Dendritic cell treated with granulocyte-macrophage colony-stimulating factor and Interleukin-4, amounts not matched to agents 40 ng/mL and 50 ng/mL, for 4 days (primary cell): ENCODE results near the gene TACC2.
"Not testable (repeated sequence)": the region's sequence is repeated elsewhere in the genome, so short reads cannot be mapped to it uniquely, and the experiment has no call there.

Experiments
- H3K27ac Mint-ChIP-seq: one replicate; pipeline ENCODE4 v1.8.0; 2022; ENCODE audit warnings: mild to moderate bottlenecking, mixed read lengths
- H3K27me3 Mint-ChIP-seq: one replicate; pipeline ENCODE4 v1.8.0; 2022; ENCODE audit warnings: mild to moderate bottlenecking, mixed read lengths
- H3K36me3 Mint-ChIP-seq: one replicate; pipeline ENCODE4 v1.8.0; 2022; ENCODE audit warnings: low read depth, mixed read lengths
- H3K4me1 Mint-ChIP-seq: one replicate; pipeline ENCODE4 v1.8.0; 2022; ENCODE audit warnings: low read depth, mixed read lengths
- H3K4me3 Mint-ChIP-seq: one replicate; pipeline ENCODE4 v1.8.0; 2022; ENCODE audit warnings: mild to moderate bottlenecking, moderate library complexity, mixed read lengths
- H3K9me3 Mint-ChIP-seq: one replicate; pipeline ENCODE4 v1.8.0; 2022; ENCODE audit warnings: mixed read lengths
- intact Hi-C: fragments of 100-400 bp; cut with micrococcal nuclease; formaldehyde crosslinking; loops from one replicate; pipeline ENCODE4 v1.15.0; 2022

TACC2 gene

DNA sequence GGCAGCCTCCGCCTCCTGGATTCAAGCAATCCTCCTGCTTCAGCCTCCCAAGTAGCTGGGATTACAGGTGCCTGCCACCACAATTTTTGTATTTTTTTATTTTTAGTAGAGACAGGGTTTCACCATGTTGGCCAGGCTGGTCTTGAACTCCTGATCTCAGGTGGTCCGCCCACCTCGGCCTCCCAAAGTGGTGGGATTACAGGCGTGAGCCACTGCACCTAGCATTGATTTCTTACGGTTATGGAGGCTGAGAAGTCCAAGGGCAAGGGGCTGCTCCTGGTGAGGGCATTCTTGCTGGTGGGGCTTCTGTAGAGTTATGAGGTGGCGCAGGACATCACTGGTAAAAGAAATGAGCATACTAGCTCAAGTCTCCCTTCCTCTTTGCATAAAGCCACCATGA, 86.9 kb downstream of the TACC2 start:
- H3K36me3 Mint-ChIP-seq, H3K4me1 Mint-ChIP-seq, H3K4me3 Mint-ChIP-seq, H3K9me3 Mint-ChIP-seq, H3K27me3 Mint-ChIP-seq, H3K27ac Mint-ChIP-seq, intact Hi-C loops: not testable (repeated sequence)

DNA sequence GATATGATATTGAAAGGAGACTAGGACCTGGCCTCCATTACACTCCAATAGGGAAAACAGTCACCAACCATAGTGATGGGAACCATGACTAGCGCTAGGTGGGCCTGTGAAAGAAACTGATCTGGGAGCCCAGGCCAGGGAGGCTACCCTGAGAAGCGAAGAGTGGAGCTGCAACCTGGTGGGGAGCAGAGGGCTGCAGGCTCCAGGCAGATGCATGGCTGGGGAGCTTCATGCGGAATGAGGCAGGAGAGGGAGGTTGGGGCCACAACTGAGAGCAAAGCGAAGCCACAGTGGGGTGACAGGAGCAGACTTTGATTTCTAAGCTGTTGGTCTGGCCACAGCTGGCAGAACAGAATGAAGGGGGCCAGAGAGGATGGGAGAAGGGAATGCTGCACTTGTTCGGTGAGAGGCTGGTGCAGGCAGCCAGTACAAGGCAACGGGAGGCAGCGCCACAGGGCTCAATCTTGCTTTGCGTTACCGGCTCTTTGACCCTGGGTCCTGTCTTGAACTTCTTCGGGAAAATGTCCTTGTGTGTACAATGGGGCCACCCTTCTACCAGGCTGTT, 88.4 kb downstream of the TACC2 start:
- Mint-ChIP-seq H3K36me3 (no peaks in the 10 kb centered on the region), H3K4me3 (no peak overlapping the region), H3K27ac (no peak overlapping the region), H3K27me3 (no peaks in the 10 kb centered on the region), H3K9me3 (no peaks in the 10 kb centered on the region), H3K4me1 (no peaks in the 10 kb centered on the region)
- intact Hi-C loops = no loop called here

DNA sequence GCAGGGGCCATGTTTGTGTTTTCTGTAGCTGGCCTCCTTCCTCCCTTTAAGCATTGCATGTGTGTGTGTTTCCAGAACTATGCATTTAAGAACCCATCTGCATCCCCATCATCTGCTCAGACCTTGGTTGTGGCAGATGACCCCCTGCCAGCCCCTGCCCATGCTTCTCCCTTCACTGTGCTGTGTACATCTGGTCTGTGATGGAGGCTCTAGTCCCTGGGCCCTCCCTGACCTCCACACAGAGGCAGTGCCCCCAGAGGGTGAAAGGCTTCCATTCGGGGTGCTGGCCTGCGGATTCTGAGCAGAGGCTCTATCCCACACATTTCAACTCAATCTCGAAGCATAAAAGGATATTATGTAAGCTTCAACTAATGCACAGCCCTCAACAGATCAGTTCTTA, 89.4 kb downstream of the TACC2 start:
- intact Hi-C loops = no loop called here
- no peak overlapping the region for H3K27ac Mint-ChIP-seq
- H3K4me1 Mint-ChIP-seq = no peaks in the 10 kb centered on the region
- no peaks in the 10 kb centered on the region for H3K36me3 Mint-ChIP-seq
- no peaks in the 10 kb centered on the region for H3K27me3 Mint-ChIP-seq
- no peaks in the 10 kb centered on the region for H3K9me3 Mint-ChIP-seq
- H3K4me3 Mint-ChIP-seq = no peak overlapping the region

DNA sequence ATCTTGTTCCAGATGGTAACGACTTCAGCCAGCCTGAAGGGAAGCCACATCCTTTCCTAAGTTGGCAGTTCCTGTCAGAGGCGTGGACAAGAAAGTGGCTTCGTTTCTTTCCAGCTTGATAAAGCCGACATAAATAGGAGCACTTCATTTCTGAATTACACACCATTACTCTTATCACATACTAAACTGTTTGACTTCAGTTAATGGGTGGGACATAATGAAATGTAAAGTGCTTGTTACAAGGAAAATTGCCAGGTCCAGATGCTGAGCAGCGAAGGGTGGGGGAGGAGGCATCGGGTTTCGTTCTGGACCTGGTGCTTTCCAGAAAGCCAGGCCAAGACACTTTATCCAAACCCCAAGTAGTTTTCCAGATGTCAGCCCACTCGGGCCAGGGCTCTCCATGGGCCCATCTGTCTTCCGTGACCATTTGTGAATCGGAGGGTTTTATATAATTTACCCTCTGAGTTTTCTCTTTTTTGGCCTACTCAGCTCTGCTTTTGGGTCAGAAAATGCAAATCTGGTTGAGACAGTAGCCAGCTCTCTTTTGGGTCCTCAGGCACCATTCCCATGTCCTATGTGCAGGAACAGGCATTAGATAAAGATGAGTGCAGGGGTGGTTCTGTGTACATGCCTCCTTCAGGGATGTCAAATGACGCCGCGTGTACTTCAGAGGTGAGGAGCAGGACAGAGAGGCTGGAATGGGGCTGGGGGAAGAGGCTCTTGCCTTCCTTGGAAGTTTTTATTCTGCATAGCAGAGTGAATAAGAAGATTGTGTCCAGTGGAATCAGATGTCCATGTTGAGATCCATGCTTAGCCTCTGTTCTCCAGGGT, 90.2 kb downstream of the TACC2 start:
- H3K36me3 Mint-ChIP-seq = no peaks in the 10 kb centered on the region

DNA sequence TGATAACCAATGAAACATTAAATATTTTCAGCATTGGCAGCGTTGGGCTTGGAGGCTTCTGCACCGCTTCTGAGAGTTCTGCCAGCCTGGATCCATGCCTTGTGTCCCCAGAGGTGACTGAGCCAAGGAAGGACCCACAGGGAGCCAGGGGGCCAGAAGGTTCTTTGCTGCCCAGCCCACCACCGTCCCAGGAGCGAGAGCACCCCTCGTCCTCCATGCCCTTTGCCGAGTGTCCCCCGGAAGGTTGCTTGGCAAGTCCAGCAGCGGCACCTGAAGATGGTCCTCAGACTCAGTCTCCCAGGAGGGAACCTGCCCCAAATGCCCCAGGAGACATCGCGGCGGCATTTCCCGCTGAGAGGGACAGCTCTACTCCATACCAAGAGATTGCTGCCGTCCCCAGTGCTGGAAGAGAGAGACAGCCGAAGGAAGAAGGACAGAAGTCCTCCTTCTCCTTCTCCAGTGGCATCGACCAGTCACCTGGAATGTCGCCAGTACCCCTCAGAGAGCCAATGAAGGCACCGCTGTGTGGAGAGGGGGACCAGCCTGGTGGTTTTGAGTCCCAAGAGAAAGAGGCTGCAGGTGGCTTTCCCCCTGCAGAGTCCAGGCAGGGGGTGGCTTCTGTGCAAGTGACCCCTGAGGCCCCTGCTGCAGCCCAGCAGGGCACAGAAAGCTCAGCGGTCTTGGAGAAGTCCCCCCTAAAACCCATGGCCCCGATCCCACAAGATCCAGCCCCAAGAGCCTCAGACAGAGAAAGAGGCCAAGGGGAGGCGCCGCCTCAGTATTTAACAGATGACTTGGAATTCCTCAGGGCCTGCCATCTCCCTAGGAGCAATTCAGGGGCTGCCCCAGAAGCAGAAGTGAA, 93.9 kb downstream of the TACC2 start:
- H3K27me3 Mint-ChIP-seq = no peaks in the 10 kb centered on the region
- no peak overlapping the region for H3K4me3 Mint-ChIP-seq
- no peaks in the 10 kb centered on the region for H3K9me3 Mint-ChIP-seq
- H3K4me1 Mint-ChIP-seq = no peaks in the 10 kb centered on the region
- H3K36me3 Mint-ChIP-seq = no peaks in the 10 kb centered on the region
- no peak overlapping the region for H3K27ac Mint-ChIP-seq
- intact Hi-C loops = no loop called here

More for the DNA sequence above, 90.2 kb downstream of the TACC2 start:
- H3K4me1 Mint-ChIP-seq = no peaks in the 10 kb centered on the region
- no peaks in the 10 kb centered on the region for H3K27me3 Mint-ChIP-seq
- no peaks in the 10 kb centered on the region for H3K9me3 Mint-ChIP-seq
- no peak overlapping the region for H3K27ac Mint-ChIP-seq
- no peak overlapping the region for H3K4me3 Mint-ChIP-seq
- intact Hi-C loops = no loop called here

DNA sequence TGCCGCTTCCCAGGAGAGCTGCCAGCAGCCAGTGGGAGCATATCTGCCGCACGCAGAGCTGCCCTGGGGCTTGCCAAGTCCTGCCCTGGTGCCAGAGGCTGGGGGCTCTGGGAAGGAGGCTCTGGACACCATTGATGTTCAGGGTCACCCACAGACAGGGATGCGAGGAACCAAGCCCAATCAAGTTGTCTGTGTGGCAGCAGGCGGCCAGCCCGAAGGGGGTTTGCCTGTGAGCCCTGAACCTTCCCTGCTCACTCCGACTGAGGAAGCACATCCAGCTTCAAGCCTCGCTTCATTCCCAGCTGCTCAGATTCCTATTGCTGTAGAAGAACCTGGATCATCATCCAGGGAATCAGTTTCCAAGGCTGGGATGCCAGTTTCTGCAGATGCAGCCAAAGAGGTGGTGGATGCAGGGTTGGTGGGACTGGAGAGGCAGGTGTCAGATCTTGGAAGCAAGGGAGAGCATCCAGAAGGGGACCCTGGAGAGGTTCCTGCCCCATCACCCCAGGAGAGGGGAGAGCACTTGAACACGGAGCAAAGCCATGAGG, 94.6 kb downstream of the TACC2 start:
- no peak overlapping the region for H3K4me3 Mint-ChIP-seq
- H3K9me3 Mint-ChIP-seq = no peaks in the 10 kb centered on the region
- no peaks in the 10 kb centered on the region for H3K4me1 Mint-ChIP-seq
- intact Hi-C loops = no loop called here
- H3K27ac Mint-ChIP-seq = no peak overlapping the region
- H3K36me3 Mint-ChIP-seq = no peaks in the 10 kb centered on the region
- H3K27me3 Mint-ChIP-seq = no peaks in the 10 kb centered on the region

DNA sequence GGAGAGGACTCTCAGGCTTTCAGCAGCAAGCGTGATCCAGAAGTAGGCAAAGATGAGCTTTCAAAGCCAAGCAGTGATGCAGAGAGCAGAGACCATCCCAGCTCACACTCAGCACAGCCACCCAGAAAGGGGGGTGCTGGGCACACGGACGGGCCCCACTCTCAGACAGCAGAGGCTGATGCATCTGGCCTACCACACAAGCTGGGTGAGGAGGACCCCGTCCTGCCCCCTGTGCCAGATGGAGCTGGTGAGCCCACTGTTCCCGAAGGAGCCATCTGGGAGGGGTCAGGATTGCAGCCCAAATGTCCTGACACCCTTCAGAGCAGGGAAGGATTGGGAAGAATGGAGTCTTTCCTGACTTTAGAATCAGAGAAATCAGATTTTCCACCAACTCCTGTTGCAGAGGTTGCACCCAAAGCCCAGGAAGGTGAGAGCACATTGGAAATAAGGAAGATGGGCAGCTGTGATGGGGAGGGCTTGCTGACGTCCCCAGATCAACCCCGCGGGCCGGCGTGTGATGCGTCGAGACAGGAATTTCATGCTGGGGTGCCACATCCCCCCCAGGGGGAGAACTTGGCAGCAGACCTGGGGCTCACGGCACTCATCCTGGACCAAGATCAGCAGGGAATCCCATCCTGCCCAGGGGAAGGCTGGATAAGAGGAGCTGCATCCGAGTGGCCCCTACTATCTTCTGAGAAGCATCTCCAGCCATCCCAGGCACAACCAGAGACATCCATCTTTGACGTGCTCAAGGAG, 95.5 kb downstream of the TACC2 start:
- no peaks in the 10 kb centered on the region for H3K9me3 Mint-ChIP-seq
- no peaks in the 10 kb centered on the region for H3K27me3 Mint-ChIP-seq
- no peaks in the 10 kb centered on the region for H3K36me3 Mint-ChIP-seq
- H3K27ac Mint-ChIP-seq = no peak overlapping the region
- no peaks in the 10 kb centered on the region for H3K4me1 Mint-ChIP-seq
- H3K4me3 Mint-ChIP-seq = no peak overlapping the region
- intact Hi-C loops = no loop called here

DNA sequence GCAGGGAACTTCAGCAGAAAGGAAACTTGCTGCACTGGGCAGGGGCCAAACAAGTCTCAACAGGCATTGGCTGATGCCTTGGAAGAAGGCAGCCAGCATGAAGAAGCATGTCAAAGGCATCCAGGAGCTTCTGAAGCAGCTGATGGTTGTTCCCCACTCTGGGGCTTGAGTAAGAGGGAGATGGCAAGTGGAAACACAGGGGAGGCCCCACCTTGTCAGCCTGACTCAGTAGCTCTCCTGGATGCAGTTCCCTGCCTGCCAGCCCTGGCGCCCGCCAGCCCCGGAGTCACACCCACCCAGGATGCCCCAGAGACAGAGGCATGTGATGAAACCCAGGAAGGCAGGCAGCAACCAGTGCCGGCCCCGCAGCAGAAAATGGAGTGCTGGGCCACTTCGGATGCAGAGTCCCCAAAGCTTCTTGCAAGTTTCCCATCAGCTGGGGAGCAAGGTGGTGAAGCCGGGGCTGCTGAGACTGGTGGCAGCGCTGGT, 96.5 kb downstream of the TACC2 start:
- Mint-ChIP-seq H3K4me3 (no peak overlapping the region), H3K27ac (no peak overlapping the region)

DNA sequence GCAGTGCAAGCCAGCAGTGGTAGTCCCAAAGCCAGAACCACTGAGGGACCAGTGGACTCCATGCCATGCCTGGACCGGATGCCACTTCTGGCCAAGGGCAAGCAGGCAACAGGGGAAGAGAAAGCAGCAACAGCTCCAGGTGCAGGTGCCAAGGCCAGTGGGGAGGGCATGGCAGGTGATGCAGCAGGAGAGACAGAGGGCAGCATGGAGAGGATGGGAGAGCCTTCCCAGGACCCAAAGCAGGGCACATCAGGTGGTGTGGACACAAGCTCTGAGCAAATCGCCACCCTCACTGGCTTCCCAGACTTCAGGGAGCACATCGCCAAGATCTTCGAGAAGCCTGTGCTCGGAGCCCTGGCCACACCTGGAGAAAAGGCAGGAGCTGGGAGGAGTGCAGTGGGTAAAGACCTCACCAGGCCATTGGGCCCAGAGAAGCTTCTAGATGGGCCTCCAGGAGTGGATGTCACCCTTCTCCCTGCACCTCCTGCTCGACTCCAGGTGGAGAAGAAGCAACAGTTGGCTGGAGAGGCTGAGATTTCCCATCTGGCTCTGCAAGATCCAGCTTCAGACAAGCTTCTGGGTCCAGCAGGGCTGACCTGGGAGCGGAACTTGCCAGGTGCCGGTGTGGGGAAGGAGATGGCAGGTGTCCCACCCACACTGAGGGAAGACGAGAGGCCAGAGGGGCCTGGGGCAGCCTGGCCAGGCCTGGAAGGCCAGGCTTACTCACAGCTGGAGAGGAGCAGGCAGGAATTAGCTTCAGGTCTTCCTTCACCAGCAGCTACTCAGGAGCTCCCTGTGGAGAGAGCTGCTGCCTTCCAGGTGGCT, 97.7 kb downstream of the TACC2 start:
- H3K27ac Mint-ChIP-seq = no peak overlapping the region
- H3K9me3 Mint-ChIP-seq = no peaks in the 10 kb centered on the region
- H3K36me3 Mint-ChIP-seq = no peaks in the 10 kb centered on the region
- H3K4me1 Mint-ChIP-seq = no peaks in the 10 kb centered on the region
- H3K4me3 Mint-ChIP-seq = no peak overlapping the region
- intact Hi-C loops = no loop called here
- H3K27me3 Mint-ChIP-seq = peaks cover 3% of the 10 kb centered on the region

More for the DNA sequence above, 96.5 kb downstream of the TACC2 start:
- intact Hi-C loops = no loop called here
- H3K27me3 Mint-ChIP-seq = no peaks in the 10 kb centered on the region
- no peaks in the 10 kb centered on the region for H3K4me1 Mint-ChIP-seq
- no peaks in the 10 kb centered on the region for H3K36me3 Mint-ChIP-seq
- no peaks in the 10 kb centered on the region for H3K9me3 Mint-ChIP-seq

DNA sequence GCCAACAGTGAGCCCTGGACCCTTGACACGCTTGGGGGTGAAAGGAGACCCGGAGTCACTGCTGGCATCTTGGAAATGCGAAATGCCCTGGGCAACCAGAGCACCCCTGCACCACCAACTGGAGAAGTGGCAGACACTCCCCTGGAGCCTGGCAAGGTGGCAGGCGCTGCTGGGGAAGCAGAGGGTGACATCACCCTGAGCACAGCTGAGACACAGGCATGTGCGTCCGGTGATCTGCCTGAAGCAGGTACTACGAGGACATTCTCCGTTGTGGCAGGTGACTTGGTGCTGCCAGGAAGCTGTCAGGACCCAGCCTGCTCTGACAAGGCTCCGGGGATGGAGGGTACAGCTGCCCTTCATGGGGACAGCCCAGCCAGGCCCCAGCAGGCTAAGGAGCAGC, 98.5 kb downstream of the TACC2 start:
- Mint-ChIP-seq H3K27me3 (peaks cover 4% of the 10 kb centered on the region), H3K27ac (no peak overlapping the region), H3K4me3 (no peak overlapping the region), H3K4me1 (no peaks in the 10 kb centered on the region), H3K9me3 (no peaks in the 10 kb centered on the region), H3K36me3 (no peaks in the 10 kb centered on the region)
- intact Hi-C loops = no loop called here

DNA sequence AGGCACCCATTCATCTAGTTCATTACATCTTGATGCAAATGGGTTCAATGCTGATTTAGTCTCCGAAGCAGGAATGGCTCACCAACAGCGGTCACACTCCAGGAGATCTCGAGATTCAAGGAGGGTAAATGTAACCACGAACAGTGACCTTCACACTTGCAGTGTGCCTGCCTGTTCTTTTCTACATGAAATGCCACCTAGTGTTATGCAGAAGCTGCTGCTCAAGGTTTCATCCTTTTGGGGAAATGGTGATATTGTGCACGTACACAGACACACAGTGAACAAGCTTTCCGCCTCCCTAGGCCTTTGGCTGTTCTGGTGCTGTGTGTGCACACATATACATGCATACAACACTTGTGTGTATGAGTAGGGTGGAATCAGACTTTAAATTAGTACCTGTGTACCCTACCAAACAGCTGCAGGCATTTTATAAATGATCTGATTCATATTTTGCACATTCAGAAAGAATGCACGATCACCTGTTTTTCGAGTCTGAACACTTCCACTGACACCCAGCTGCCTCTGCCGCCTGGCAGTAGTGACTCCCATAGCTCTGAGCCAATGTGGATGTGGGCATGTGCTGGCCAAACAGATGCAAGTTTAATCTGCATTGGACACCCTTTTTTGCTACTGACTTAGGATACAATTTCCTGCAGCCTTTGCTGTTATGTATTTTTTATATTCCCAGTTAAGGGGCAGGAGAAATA, 100.5 kb downstream of the TACC2 start:
- H3K4me1 Mint-ChIP-seq = no peaks in the 10 kb centered on the region
- intact Hi-C loops = no loop called here
- no peak overlapping the region for H3K27ac Mint-ChIP-seq
- H3K36me3 Mint-ChIP-seq = no peaks in the 10 kb centered on the region
- H3K9me3 Mint-ChIP-seq = no peaks in the 10 kb centered on the region
- no peak overlapping the region for H3K4me3 Mint-ChIP-seq
- peaks cover 5% of the 10 kb centered on the region for H3K27me3 Mint-ChIP-seq

DNA sequence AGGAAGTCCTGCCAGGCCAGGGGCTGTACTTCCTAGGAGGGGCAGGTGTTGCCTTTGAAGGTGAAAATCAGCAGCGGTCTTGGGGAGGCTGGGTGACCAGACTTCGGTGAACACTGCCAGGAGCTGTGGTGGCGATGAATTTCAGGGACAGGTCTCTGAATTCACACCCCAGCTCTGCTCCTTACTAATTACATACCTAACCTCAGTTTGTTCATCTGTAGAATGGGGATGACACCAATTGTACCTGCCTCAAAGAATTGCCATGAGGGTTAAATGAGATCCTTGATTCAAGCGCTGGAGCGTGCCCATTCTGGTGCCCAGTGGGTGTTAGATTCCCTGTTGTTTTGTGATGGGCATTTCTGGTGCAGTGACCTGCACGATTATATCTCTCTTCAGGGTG, 102.8 kb downstream of the TACC2 start:
- Mint-ChIP-seq H3K27ac (no peak overlapping the region), H3K27me3 (peaks cover 6% of the 10 kb centered on the region), H3K9me3 (no peaks in the 10 kb centered on the region), H3K4me3 (no peak overlapping the region), H3K4me1 (no peaks in the 10 kb centered on the region), H3K36me3 (no peaks in the 10 kb centered on the region)
- intact Hi-C loops = no loop called here
